Stimulated activated CD4-positive, alpha-beta T cell treated with anti-CD3 and anti-CD28 coated beads, Interleukin-4, amount 100 ng/mL, for 48 hours (primary cell): ENCODE data around the gene POLR2L.

Experiments
- DNase-seq, 2 donors: peaks; one replicate each; pipeline ENCODE4 v3.0.0-alpha.2; 2020; ENCODE audit warnings: low read depth in 2 of 2

POLR2L gene

DNA sequence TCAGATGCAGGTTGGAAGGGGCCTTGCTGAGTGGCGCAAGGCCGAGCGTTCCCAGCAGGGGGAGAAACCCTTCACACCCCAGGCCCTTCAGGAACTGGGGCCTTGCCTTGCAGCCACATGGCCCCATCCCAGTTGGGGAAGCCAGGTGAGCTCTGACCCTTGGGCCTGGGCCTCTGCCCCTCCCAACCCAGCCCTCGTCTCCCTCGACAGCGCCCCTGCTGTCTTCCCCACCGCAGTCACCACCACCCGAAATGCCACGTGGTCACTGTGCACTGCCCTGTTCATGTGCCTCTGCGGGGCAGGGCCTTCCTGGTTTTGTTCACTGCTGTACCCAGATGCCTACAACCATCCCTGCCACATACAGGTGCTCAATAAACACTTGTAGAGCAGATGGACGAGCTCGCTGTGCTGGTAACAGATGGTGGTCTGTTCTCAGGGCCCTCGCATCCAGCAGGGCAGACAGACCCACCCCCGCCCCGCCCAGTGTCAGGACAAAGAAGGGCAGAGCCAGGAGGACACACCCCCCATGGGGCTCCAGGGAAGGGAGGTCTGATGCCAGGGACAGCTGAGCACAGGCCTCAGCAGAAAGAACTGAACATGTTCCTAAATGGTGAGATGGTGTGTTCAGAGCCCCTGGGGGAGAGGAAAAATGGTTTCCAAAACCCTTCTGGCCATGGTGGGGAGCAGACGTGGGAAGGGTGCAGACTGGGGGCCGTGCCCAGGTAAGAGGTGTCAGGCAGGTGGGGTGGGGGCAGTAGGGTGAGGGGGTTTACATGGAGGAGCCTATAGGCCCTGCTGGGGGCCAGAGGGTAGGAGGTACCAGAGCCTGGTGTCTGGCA is 3.7 kb downstream of the POLR2L start:
- DNase-seq: no peak

DNA sequence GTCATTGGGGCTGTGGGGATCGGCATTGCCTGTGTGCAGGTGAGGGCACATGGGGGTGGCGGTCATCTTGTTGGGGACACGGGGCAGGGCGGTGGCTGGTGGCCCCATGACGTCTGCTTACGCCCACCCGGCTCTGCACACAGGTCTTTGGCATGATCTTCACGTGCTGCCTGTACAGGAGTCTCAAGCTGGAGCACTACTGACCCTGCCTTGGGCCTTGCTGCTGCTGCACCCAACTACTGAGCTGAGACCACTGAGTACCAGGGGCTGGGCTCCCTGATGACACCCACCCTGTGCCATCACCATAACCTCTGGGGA is 4.4 kb downstream of the POLR2L start:
- no peak for DNase-seq

DNA sequence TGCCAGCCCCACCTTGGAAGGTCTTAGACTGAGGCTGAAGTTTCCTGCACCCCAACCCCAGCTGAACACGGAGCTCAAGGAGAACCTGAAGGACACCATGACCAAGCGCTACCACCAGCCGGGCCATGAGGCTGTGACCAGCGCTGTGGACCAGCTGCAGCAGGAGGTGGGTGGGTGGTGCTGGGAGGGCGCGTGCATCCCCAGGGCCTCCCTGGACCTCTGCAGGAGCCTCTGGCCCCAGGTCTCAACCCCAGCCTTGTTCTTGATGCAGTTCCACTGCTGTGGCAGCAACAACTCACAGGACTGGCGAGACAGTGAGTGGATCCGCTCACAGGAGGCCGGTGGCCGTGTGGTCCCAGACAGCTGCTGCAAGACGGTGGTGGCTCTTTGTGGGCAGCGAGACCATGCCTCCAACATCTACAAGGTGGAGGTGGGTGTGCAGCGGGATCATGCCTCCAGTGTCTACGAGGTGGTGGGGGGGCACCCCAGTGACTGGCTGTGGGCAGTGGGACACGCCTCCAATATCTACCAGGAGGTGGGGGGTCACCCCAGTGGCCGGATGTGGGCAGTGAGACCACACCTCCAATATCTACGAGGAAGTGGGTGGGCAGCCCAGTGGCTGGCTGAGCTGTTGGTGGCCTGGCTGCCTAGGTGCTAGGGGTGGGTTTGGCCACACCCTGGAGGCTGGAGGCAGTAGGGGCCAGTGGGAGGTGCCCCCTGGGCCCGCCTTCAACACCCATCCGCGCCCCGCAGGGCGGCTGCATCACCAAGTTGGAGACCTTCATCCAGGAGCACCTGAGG is 4.9 kb downstream of the POLR2L start:
- no peak for DNase-seq

DNA sequence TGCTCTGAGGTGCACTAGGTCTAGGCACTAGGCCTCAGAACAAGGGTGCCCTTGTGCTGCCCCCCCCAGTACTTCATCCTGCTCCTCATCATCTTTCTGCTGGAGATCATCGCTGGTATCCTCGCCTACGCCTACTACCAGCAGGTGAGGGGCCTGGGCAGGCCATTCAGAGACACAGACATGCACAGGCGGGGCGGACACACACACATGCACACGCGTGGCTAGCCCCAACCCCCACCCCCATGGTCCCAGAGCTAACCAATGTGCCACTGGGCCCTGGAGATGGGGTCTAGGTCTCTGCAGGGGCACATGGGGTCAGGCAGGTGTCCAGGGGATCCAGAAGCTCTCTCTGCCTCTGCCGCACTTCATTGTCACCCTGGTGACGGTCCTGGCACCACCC is 5.6 kb downstream of the POLR2L start:
- no peak for DNase-seq

DNA sequence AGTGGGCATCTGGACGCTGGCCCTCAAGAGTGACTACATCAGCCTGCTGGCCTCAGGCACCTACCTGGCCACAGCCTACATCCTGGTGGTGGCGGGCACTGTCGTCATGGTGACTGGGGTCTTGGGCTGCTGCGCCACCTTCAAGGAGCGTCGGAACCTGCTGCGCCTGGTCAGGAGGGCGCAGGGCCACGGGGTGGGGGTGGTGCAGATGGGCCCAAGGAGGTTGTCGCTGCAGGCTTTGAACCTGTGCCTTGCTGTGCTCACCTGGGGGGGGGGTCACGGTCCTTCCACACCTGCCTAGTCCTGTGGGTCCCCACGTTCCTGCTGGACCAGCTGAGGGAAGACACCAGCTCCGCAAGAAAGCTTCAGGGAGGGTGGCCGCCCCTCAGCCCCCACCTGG is 6.1 kb downstream of the POLR2L start:
- no peak for DNase-seq

DNA sequence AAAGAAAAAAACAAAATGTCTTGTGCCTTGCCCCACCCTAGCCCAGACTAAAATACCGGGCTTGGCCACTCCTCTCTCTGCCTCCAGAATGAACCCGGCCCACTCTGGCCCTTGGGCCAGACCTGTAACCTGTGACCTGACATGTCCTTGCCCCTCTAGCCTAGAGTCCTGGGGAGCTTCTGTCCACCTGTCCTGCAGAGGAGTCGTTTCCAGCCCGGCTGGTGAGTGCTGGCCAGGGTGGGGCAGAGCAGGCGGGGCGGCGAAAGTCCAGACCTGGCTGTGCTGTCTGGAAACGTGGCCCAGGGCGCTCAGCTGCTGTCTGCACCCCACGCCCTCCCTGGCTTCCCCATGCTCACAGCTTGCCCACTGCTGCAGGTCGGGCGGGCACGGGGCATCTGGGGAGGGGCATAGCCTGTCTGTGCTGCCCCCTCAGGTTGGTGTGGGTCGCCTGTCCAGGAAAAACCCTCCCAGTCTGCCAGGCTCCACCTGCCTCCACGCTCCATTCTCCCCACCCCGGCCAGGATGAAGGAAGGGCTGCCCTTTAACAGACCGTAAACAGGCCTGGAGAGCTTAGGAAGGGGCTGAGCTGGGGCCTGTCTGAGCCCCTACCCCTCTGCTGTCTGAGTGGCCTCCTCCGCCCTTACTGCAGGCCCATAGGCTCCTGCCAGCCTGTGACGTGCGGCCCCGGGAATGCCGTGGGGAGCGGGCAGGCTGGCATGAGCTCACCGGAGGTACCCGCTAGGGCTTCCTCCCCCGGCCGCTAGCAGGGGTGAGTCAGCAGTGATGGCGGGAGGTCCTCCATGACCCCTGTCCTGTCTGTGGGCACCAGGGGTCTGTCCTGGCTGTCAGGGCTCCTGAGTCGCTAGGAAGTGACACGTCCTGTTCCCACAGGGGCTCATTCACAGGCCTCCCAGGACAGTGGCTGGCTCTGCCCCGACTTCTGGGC is 7.7 kb downstream of the POLR2L start:
- no peak for DNase-seq

DNA sequence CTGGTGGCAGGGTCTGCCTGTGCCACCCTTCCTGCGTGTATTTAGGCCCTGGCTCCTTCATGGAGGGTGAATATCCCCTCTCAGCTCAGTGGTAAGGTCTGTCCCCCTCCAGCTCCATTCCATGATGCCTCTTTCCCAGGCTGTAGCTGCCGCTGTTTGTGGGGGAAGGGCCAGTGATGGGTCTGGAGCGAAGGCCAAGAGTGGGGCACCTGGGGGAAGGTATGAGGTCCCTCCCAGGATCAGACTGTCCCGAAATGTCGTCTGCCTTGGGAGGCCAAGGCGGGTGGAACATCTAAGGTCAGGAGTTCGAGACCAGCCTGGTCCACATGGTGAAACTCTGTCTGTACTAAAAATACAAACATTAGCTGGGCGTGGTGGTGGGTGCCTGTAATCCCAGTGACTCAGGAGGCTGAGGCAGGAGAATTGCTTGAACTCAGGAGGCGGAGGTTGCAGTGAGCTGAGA is 8.4 kb downstream of the POLR2L start:
- no peak for DNase-seq

DNA sequence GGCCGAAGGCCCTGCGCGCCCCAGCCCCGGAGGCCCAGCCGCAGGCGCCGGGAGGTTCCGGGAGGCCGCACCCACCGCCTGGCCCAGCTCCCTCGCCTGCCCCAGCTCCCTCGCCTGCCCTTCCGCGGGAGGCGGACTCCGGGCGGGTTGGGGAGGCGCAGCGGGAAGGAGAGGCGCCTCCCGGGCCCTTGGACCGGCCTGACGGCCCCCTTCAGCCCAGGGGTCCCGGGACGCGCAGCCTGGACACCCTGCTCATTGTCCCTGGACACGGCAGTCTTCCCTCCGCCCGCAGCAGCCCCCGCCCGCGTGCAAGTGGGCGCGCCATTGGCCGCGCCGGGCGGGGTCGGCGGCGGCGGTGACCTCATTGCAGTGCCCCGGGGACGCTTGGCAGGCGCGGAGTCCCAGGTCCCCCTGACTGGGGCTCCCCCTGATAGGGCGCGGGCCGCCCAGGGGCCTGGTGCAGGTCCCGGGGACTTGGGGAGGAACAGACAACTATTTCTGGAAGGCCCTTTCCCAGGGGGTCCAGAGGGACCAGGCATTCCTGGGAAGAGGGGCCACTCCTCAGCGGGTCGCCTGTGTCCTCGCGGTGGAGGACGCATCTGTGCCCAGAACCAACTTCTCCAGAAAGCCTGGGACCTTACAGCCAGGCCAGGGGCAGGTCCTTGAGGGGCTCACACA is 9.1 kb downstream of the POLR2L start:
- no peak for DNase-seq

DNA sequence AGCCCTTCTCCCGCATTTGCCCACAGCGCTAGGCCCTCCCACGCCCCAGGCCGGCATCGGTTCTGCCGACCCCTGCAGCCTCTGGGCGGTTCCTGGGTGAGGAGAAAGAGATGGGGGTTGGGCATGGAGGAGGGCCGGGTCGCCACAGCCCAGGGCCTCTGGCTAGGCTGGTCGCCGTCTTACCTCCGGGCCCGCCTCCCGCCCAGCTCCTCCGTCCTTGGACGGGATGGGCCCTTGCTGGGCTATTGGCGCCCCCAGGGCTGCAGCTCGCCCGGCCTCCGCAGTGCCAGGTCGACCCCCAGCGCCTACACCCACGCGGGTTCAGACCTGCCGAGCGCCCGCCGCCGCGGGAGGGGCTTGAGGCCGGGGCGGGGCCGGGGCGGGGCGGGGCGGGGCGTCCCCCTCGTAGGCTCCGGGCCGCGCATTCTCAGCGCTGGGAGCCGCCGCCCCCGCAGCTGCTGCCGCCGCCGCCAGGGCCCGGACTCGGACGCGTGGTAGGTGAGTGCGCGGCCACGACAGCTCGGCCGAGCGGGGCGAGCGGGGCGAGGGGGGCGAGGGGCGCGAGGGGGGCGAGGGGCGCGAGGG is 9.7 kb downstream of the POLR2L start, which contains the start of gene CD151:
Gene CD151 (plus strand): TSS at position 424 of the 585 bp plus-strand sequence. CDS start 3,118 bp downstream, outside the sequence.
- peak in 1 of 2 donors; percentile 44 for DNase-seq

DNA sequence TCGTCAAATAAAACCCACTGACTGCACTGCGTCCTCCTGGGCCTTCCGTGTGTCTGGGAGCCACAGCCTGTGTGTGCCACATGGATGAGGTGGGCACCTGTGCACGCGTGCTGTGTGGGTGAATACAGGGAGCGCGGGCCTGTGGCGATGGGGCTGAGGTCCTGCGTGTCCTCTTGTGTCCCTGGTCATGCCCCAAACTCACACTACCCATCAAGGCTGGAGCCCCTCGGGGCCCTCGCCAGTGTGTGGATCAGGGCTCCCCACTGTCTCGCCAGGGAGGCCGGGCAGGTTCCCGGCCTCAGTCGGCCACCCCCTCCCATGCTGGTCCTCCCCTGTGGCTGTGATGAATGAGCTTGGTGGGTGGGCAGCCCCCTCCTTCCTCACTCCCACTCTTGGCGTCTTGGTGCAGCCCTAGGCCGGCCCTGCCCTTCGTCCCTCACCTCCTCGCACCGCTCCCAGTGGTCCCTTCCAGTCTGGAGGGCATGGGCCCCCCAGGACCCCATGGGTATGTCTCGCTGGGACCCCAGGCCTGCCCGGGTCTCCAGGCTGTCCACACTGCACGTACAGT is 10.3 kb downstream of the POLR2L start:
- DNase-seq: no peak

DNA sequence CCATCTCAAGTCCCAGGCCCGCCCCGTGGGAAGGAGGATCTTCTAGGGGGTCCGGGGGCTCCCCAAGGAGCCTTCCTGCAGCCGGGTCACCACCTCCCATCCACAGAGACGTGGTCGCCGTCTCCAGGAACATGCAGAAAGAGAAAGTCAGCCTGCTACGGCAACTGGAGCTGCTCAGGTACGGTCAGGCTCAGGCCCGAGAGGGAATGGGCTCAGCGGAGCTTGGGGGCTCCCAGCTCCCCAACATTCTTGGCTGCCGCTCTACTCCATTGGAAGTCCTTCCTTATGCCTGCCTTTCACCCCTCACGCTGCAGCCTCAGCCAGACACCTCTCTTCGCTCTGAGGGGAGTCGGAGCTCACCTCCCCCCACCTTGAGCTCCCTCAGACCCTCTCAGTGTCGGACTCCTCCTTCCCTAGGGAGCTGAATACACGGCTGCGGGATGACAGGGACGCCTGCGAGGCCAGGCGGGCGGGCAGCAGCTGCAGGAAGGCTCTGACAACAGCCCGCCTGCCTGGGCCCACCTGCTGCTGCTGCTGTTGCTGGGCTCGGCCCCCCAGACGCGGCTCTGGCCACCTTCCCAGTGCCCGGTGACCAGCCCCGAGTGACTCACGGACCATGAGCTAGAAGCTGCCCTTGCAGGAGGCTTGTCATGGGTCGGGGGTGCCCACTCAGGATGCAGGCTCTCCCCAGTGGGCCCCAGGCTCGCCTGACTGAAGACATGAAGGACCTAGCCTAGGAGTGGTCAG is 11.0 kb downstream of the POLR2L start:
- DNase-seq: no peak

DNA sequence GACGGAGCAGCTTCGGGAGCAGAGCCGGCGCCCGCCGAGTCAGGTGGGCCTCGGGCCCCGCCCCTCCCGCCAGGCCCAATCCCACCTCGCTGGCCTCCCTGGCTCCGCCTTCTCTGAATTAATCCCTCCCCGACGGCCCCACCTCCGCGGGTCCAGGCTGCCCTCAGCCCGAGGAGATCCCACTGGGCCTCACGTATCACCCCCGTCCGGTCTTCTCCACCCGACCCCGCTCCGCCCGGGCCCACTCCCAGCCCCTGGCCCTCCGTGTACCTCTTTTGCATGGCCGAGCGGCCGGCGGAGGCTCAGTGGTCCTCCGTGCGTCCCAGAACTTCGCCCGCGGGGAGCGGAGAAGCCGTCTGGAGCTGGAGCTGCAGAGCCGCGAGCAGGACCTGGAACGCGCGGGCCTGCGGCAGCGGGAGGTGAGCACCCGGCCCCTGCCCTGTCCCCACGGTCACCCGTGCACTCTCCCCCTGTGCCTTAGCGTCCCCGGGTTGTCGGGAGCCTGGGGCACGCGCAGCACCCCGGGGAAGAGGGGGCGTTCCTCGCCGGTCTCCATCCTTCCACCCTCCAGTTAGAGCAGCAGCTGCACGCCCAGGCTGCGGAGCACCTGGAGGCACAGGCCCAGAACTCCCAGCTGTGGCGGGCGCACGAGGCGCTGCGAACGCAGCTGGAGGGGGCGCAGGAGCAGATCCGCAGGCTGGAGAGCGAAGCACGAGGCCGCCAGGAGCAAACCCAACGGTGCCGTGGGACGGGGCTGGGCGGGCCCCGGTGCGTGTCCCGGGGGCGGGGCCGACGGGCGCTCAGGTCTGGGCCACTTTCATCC is 11.8 kb downstream of the POLR2L start:
- peak; percentile 42 to 48 for DNase-seq

DNA sequence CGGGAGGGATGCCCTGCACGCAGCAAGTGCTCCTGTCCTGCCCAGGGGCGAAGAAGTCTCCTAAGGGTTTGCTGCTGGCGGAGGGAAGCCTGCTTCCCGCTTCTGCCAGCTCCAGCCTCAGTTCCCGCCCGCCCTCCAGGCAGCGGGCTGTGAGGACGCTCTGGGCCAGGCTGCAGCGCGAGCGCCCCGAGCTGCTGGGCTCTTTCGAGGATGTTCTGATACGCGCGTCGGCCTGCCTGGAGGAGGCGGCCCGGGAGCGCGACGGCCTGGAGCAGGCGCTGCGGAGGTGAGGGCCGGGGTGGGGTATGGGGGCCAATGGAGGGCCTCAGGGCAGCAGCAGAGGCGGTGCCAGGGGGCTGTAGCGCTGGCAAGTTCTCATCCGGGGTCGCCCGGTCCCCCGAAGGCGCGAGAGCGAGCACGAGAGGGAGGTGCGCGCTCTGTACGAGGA is 12.5 kb downstream of the POLR2L start:
- no peak for DNase-seq

DNA sequence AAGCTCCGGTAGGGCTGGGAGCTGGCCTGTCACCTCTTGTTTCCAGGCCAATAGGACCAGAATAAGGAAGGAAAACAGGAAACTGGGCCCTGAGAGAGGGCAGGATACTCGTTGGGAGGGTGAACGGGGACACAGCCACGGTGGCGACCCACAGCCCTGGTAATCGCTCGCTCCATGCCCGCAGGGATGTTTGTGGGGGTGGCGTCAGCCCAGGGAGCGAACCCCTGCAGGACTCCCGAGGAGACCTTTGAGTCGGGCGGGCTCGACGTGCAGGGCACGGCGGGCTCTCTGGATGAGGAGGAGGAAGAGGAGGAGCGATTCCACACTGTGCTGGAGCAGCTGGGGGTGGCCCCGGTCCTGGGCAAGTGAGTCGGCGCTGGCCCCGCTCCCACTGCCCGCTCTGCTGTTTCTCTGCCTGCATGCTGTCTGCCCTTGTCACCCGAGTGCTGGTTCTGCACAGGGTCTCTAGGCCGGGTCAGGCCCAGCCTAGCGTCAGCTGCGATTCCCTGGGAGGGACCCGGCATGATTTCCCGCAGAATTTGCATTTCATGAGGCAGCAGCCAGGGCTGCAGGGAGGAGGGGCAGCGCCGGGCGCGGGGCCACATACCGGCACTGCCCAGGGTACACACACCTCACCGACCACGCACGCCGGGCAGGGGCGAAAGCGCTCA is 13.0 kb downstream of the POLR2L start:
- no peak for DNase-seq

DNA sequence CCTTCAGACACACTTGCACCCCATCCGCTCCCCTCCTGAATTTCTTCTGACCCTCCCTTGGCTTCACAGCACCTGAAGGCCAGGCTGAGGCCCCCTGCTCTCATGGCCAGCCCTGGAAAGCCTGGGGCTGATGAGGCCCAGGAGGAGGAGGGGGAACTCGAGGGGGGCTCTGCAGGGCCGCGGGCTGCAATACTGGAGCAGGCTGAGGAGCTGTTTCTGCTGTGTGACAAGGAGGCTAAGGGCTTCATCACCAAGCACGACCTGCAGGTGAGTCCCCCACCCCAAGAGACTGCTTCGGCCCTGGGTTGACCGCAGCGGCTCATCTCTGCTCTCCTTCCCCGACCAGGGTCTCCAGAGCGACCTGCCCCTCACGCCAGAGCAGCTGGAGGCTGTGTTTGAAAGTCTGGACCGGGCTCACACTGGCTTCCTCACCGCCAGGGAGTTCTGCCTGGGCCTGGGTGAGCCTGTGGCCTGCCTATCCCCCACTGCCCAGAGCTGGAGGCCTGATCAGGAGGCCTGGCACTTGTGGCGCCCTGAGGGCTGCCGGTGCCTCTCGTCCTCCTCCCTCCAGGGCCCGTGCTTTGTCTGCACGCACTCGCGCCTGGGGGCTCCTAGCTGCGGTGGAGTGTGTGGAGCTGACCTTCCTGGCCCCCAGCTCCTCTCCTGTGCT is 13.7 kb downstream of the POLR2L start:
- no peak for DNase-seq

DNA sequence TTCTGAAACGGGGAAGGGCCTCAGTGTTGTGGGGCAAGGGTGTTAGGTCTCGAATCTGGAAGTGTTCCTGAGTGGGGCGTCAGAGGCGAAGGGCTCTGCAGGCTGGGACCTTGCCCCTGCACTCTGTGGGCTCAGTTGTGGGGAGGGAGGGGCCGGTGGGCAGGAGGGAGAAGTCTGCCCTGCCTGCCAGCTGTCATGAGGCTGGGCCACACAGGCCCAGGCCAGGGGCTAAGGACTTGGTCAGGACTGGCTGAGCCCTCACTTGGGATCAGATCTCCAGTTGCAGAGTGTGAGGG is 14.5 kb downstream of the POLR2L start, which contains the start of gene CRACR2B:
Gene CRACR2B (plus strand): TSS at position 23 of the 296 bp plus-strand sequence. CDS start 689 bp downstream, outside the sequence.
- DNase-seq: no peak

DNA sequence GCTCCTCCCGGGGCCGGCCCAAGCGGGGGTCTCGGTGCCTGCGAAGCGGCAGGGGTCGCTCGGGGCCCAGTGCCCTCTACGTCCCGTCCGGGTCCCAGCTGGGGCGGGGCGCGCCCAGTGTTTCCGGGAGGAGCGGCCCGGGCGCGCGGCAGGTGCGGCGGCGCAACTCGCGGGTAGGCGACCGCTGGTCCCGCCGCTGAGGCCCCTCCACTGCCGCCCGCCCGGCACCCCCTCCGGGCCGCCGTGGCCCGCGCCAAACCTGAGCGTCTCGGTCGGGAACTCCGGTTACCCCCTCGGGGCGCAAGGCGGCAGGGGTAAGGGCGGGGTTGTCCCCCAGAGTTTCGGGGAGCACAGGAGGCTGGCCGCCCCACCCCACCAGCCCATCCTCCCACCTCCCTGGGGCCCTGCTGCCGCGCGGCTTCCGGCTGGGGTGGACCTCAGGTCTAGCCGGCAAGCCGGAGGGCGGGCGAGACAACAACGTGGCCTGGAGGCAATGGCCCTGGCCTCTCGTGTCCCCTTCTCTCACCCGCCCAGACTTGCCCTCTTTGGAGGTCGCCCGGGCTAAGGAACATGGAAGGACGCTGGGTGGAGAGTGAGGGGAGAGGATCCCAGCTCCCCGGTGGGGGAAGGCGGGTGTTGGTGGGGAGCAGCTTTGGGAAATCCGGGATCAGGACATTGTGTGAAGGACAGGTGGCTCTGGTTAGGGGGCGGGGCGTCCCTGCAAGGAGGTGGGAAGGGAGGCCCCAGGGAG is 15.0 kb downstream of the POLR2L start:
- no peak for DNase-seq
